ENCODE measurements around the gene PLA2R1. TPM values are rescaled to one million over a fixed set of nuclear protein-coding genes. Genes with fewer than 3 reads are reported as not detected.

Gene PLA2R1
- total RNA-seq, 1 experiment from 2014 or later = 5.7 TPM

DNA sequence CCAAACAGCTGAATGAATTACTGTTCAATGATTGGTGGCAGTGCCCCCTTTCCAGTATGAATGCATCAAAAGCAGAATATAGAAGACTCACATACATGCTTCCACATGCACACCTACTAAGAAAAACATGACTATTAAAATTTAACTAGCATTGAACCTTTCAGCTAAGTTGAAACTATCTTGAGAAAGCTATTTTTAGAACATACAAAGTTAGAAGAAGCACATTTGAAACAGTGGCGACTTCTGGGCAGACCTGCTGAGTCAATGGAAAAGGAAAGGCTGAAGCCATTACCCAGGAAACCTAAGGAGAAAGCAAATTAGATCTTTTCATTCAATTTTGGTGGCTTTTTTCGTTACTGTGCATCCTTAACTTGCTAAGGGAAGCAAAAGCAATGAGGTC is 55.9 kb downstream of the PLA2R1 start:
- H3K36me3 ChIP-seq (ENCODE audit: control insufficient read depth, insufficient read depth, low read length) = no peaks in the 10 kb centered on the region
- no TSS peak for BruUV-seq (replicated peaks)
- POLR2A ChIA-PET = no interaction called here
- H3K27me3 ChIP-seq (ENCODE audit: control insufficient read depth, insufficient read depth, low read length) = no peaks in the 10 kb centered on the region
- in situ Hi-C loops (cut with HindIII; ENCODE audit: low pct_unique_long_range_greater_than_20kb, low sequenced_read_pairs) = no loop called here
- CTCF ChIA-PET = no interaction called here
- H3K4me1 ChIP-seq (ENCODE audit: control insufficient read depth, insufficient read depth, low read length) = no peaks in the 10 kb centered on the region
- H3K27ac ChIP-seq (ENCODE audit: low read length) = no peak overlapping the region
- no peak for ATAC-seq
- TF ChIP-seq POLR2AphosphoS5 (IDR thresholded peaks at IDR 0.05; ENCODE audit: low read depth, low read length) (no peak), SIN3A (IDR thresholded peaks at IDR 0.05; ENCODE audit: borderline replicate concordance, insufficient read depth, low read depth, low read length) (no peak), TCF7L2 (IDR thresholded peaks at IDR 0.05; ENCODE audit: low read depth, low read length) (no peak), REST (IDR thresholded peaks at IDR 0.05; ENCODE audit: insufficient read depth in 1 of 2, low read depth in 2 of 2, low read length in 1 of 2) (no peak)
- TF ChIP-seq, protein P1, sequence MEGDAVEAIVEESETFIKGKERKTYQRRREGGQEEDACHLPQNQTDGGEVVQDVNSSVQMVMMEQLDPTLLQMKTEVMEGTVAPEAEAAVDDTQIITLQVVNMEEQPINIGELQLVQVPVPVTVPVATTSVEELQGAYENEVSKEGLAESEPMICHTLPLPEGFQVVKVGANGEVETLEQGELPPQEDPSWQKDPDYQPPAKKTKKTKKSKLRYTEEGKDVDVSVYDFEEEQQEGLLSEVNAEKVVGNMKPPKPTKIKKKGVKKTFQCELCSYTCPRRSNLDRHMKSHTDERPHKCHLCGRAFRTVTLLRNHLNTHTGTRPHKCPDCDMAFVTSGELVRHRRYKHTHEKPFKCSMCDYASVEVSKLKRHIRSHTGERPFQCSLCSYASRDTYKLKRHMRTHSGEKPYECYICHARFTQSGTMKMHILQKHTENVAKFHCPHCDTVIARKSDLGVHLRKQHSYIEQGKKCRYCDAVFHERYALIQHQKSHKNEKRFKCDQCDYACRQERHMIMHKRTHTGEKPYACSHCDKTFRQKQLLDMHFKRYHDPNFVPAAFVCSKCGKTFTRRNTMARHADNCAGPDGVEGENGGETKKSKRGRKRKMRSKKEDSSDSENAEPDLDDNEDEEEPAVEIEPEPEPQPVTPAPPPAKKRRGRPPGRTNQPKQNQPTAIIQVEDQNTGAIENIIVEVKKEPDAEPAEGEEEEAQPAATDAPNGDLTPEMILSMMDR (IDR thresholded peaks at IDR 0.05) = no peak
- H3K9me3 ChIP-seq (ENCODE audit: control insufficient read depth, insufficient read depth, low read depth, low read length) = no peaks in the 10 kb centered on the region
- H3K4me3 ChIP-seq (ENCODE audit: low read depth in 2 of 2, low read length in 2 of 2) = no peak overlapping the region
- DNase-seq (ENCODE audit: low read depth, low spot score) = no peak
- intact Hi-C loops (cut with micrococcal nuclease; ENCODE audit: unreplicated experiment) = no loop called here

GRCh38 chr2:160005908-160006307 is 56.5 kb downstream of the PLA2R1 start:
- DNase-seq (ENCODE audit: low read depth, low spot score) (no peak), ATAC-seq (no peak)
- Histone ChIP-seq H3K27me3 (ENCODE audit: control insufficient read depth, insufficient read depth, low read length) (no peaks in the 10 kb centered on the region), H3K27ac (ENCODE audit: low read length) (no peak overlapping the region), H3K4me3 (ENCODE audit: low read depth in 2 of 2, low read length in 2 of 2) (no peak overlapping the region), H3K9me3 (ENCODE audit: control insufficient read depth, insufficient read depth, low read depth, low read length) (no peaks in the 10 kb centered on the region), H3K4me1 (ENCODE audit: control insufficient read depth, insufficient read depth, low read length) (no peaks in the 10 kb centered on the region), H3K36me3 (ENCODE audit: control insufficient read depth, insufficient read depth, low read length) (no peaks in the 10 kb centered on the region)
- BruUV-seq (replicated peaks) = no TSS peak
- CTCF ChIA-PET = no interaction called here
- intact Hi-C loops (cut with micrococcal nuclease; ENCODE audit: unreplicated experiment) = no loop called here
- in situ Hi-C loops (cut with HindIII; ENCODE audit: low pct_unique_long_range_greater_than_20kb, low sequenced_read_pairs) = no loop called here
- POLR2A ChIA-PET = no interaction called here
- TF ChIP-seq REST (IDR thresholded peaks at IDR 0.05; ENCODE audit: insufficient read depth in 1 of 2, low read depth in 2 of 2, low read length in 1 of 2) (no peak), SIN3A (IDR thresholded peaks at IDR 0.05; ENCODE audit: borderline replicate concordance, insufficient read depth, low read depth, low read length) (no peak), TCF7L2 (IDR thresholded peaks at IDR 0.05; ENCODE audit: low read depth, low read length) (no peak), POLR2AphosphoS5 (IDR thresholded peaks at IDR 0.05; ENCODE audit: low read depth, low read length) (no peak)
- TF ChIP-seq, protein P1 (IDR thresholded peaks at IDR 0.05) = no peak

Measured in Panc1 (cell line).